ENCODE results near the gene SON. TPM values are rescaled to one million over a fixed set of nuclear protein-coding genes. Genes with fewer than 3 reads are reported as not detected.

Gene SON
- total and polyA plus RNA-seq, 9 donors, result 138 to 238 (median 198) TPM

GRCh38 chr21:33543505-33544129 lies 779 bp downstream of the SON start:
- WGBS (ENCODE audit: insufficient coverage), result 1% methylated on average over 18 of the region's 26 CpGs
- peaks cover 6% of the 10 kb centered on the region for H3K4me1 ChIP-seq (ENCODE audit: control insufficient read depth, insufficient read depth, low read length)
- no peak for DNase-seq

GRCh38 chr21:33544451-33545195 lies 1.8 kb downstream of the SON start:
- Histone ChIP-seq H3K36me3 (ENCODE audit: control insufficient read depth, insufficient read depth, low read length) (peaks cover 9% of the 10 kb centered on the region), H3K27me3 (ENCODE audit: control insufficient read depth, insufficient read depth, low read length) (no peaks in the 10 kb centered on the region), H3K4me1 (ENCODE audit: control insufficient read depth, insufficient read depth, low read length) (peaks cover 6% of the 10 kb centered on the region), H3K9me3 (replicated peaks; ENCODE audit: control insufficient read depth, low read depth, low read length) (no peaks in the 10 kb centered on the region), H3K4me3 (ENCODE audit: low read length) (peak overlapping the region; percentile 80), H3K27ac (ENCODE audit: low read length) (no peak overlapping the region)
- no CpG with 5 or more reads among the region's 8 CpGs for WGBS (ENCODE audit: insufficient coverage)
- DNase-seq, result no peak

More at GRCh38 chr21:33543505-33544129, 779 bp downstream of the SON start:
- H3K4me3 ChIP-seq (ENCODE audit: low read length), result peak overlapping the region; percentile 80
- H3K27ac ChIP-seq (ENCODE audit: low read length), result peak overlapping the region; percentile 99
- peaks cover 10% of the 10 kb centered on the region for H3K36me3 ChIP-seq (ENCODE audit: control insufficient read depth, insufficient read depth, low read length)
- H3K9me3 ChIP-seq (replicated peaks; ENCODE audit: control insufficient read depth, low read depth, low read length), result no peaks in the 10 kb centered on the region
- no peaks in the 10 kb centered on the region for H3K27me3 ChIP-seq (ENCODE audit: control insufficient read depth, insufficient read depth, low read length)

- peaks cover 4% of the 10 kb centered on the region for H3K4me1 ChIP-seq (ENCODE audit: control insufficient read depth, insufficient read depth, low read length)
- no peaks in the 10 kb centered on the region for H3K9me3 ChIP-seq (replicated peaks; ENCODE audit: control insufficient read depth, low read depth, low read length)
- no peaks in the 10 kb centered on the region for H3K27me3 ChIP-seq (ENCODE audit: control insufficient read depth, insufficient read depth, low read length)
- peaks cover 24% of the 10 kb centered on the region for H3K36me3 ChIP-seq (ENCODE audit: control insufficient read depth, insufficient read depth, low read length)
- H3K27ac ChIP-seq (ENCODE audit: low read length), result no peak overlapping the region
- no peak overlapping the region for H3K4me3 ChIP-seq (ENCODE audit: low read length)
- DNase-seq, result peak; percentile 21
- 89% methylated on average over 1 of the region's 3 CpGs for WGBS (ENCODE audit: insufficient coverage)
Observed at GRCh38 chr21:33546086-33546485, 3.2 kb downstream of the SON start.

- Histone ChIP-seq H3K4me1 (ENCODE audit: control insufficient read depth, insufficient read depth, low read length) (no peaks in the 10 kb centered on the region), H3K36me3 (ENCODE audit: control insufficient read depth, insufficient read depth, low read length) (peaks cover 62% of the 10 kb centered on the region), H3K27me3 (ENCODE audit: control insufficient read depth, insufficient read depth, low read length) (no peaks in the 10 kb centered on the region), H3K27ac (ENCODE audit: low read length) (no peak overlapping the region), H3K9me3 (replicated peaks; ENCODE audit: control insufficient read depth, low read depth, low read length) (no peaks in the 10 kb centered on the region), H3K4me3 (ENCODE audit: low read length) (no peak overlapping the region)
- no peak for DNase-seq
- WGBS (ENCODE audit: insufficient coverage), result 98% methylated on average over 19 of the region's 19 CpGs
Observed at GRCh38 chr21:33549848-33550771, 7.3 kb downstream of the SON start.

- H3K27me3 ChIP-seq (ENCODE audit: control insufficient read depth, insufficient read depth, low read length), result no peaks in the 10 kb centered on the region
- peaks cover 63% of the 10 kb centered on the region for H3K36me3 ChIP-seq (ENCODE audit: control insufficient read depth, insufficient read depth, low read length)
- DNase-seq, result no peak
- no peaks in the 10 kb centered on the region for H3K4me1 ChIP-seq (ENCODE audit: control insufficient read depth, insufficient read depth, low read length)
- no peaks in the 10 kb centered on the region for H3K9me3 ChIP-seq (replicated peaks; ENCODE audit: control insufficient read depth, low read depth, low read length)
- H3K4me3 ChIP-seq (ENCODE audit: low read length), result no peak overlapping the region
- no peak overlapping the region for H3K27ac ChIP-seq (ENCODE audit: low read length)
- WGBS (ENCODE audit: insufficient coverage), result over 99% methylated on average over 22 of the region's 23 CpGs
Observed at GRCh38 chr21:33550772-33551660, 8.2 kb downstream of the SON start.

DNA sequence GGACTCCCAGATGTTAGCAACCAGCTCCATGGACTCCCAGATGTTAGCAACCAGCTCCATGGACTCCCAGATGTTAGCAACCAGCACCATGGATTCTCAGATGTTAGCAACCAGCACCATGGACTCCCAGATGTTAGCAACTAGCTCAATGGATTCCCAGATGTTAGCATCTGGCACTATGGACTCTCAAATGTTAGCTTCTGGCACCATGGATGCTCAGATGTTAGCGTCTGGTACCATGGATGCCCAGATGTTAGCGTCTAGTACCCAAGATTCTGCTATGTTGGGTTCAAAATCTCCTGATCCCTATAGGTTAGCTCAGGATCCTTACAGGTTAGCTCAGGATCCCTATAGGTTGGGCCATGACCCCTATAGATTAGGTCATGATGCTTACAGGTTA lies 8.8 kb downstream of the SON start:
- 100% methylated on average over 2 of the region's 2 CpGs for WGBS (ENCODE audit: insufficient coverage)
- Histone ChIP-seq H3K36me3 (ENCODE audit: control insufficient read depth, insufficient read depth, low read length) (peaks cover 63% of the 10 kb centered on the region), H3K4me3 (ENCODE audit: low read length) (no peak overlapping the region), H3K4me1 (ENCODE audit: control insufficient read depth, insufficient read depth, low read length) (no peaks in the 10 kb centered on the region), H3K27ac (ENCODE audit: low read length) (no peak overlapping the region), H3K27me3 (ENCODE audit: control insufficient read depth, insufficient read depth, low read length) (no peaks in the 10 kb centered on the region), H3K9me3 (replicated peaks; ENCODE audit: control insufficient read depth, low read depth, low read length) (no peaks in the 10 kb centered on the region)
- no peak for DNase-seq

GRCh38 chr21:33552093-33552998 lies 9.5 kb downstream of the SON start:
- peaks cover 66% of the 10 kb centered on the region for H3K36me3 ChIP-seq (ENCODE audit: control insufficient read depth, insufficient read depth, low read length)
- WGBS (ENCODE audit: insufficient coverage), result 98% methylated on average over 24 of the region's 24 CpGs
- no peaks in the 10 kb centered on the region for H3K9me3 ChIP-seq (replicated peaks; ENCODE audit: control insufficient read depth, low read depth, low read length)

DNA sequence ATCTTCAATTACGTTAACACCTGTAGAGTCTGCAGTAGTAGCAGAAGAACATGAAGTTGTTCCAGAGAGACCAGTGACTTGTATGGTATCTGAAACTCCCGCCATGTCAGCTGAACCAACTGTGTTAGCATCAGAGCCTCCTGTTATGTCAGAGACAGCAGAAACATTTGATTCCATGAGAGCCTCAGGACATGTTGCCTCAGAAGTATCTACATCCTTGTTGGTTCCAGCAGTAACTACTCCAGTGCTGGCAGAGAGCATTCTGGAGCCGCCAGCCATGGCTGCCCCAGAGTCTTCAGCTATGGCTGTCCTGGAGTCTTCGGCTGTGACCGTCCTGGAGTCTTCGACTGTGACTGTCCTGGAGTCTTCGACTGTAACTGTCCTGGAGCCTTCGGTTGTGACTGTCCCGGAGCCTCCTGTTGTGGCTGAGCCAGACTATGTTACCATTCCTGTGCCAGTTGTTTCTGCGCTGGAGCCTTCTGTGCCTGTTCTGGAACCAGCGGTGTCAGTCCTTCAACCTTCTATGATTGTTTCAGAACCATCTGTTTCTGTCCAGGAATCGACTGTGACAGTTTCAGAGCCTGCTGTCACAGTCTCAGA lies 10.3 kb downstream of the SON start:
- H3K9me3 ChIP-seq (replicated peaks; ENCODE audit: control insufficient read depth, low read depth, low read length), result no peaks in the 10 kb centered on the region
- DNase-seq, result no peak
- 99% methylated on average over 12 of the region's 12 CpGs for WGBS (ENCODE audit: insufficient coverage)
- no peak overlapping the region for H3K27ac ChIP-seq (ENCODE audit: low read length)
- H3K4me3 ChIP-seq (ENCODE audit: low read length), result no peak overlapping the region
- H3K27me3 ChIP-seq (ENCODE audit: control insufficient read depth, insufficient read depth, low read length), result no peaks in the 10 kb centered on the region
- H3K36me3 ChIP-seq (ENCODE audit: control insufficient read depth, insufficient read depth, low read length), result peaks cover 74% of the 10 kb centered on the region
- no peaks in the 10 kb centered on the region for H3K4me1 ChIP-seq (ENCODE audit: control insufficient read depth, insufficient read depth, low read length)

More at GRCh38 chr21:33552093-33552998, 9.5 kb downstream of the SON start:
- H3K27ac ChIP-seq (ENCODE audit: low read length), result no peak overlapping the region
- DNase-seq, result no peak
- no peaks in the 10 kb centered on the region for H3K4me1 ChIP-seq (ENCODE audit: control insufficient read depth, insufficient read depth, low read length)
- no peaks in the 10 kb centered on the region for H3K27me3 ChIP-seq (ENCODE audit: control insufficient read depth, insufficient read depth, low read length)
- no peak overlapping the region for H3K4me3 ChIP-seq (ENCODE audit: low read length)
